BLaER1 (cell line): ENCODE results near the gene KLHDC3.
"Not testable (repeated sequence)": the region's sequence is repeated elsewhere in the genome, so short reads cannot be mapped to it uniquely, and the experiment has no call there.

ENCODE experiments used
- H3K27ac ChIP-seq: shearing (Covaris generic); formaldehyde crosslinking; 2 replicates; pipeline ENCODE4 v1.8.1; 2022
- H3K27me3 ChIP-seq: shearing (Covaris generic); formaldehyde crosslinking; 2 replicates; pipeline ENCODE4 v1.8.1; 2022
- H3K36me3 ChIP-seq: shearing (Covaris generic); formaldehyde crosslinking; 2 replicates; pipeline ENCODE4 v1.8.1; 2022
- H3K4me1 ChIP-seq: shearing (Covaris generic); formaldehyde crosslinking; 2 replicates; pipeline ENCODE4 v1.8.1; 2022
- H3K4me2 ChIP-seq: shearing (Covaris generic); formaldehyde crosslinking; 2 replicates; pipeline ENCODE4 v1.8.1; 2022
- H3K4me3 ChIP-seq: shearing (Covaris generic); formaldehyde crosslinking; 2 replicates; pipeline ENCODE4 v1.8.1; 2022
- H3K9ac ChIP-seq: shearing (Covaris generic); formaldehyde crosslinking; 2 replicates; pipeline ENCODE4 v1.8.1; 2022
- H3K9me3 ChIP-seq: shearing (Covaris generic); formaldehyde crosslinking; 2 replicates; pipeline ENCODE4 v1.8.1; 2022
- H4K20me1 ChIP-seq: shearing (Covaris generic); formaldehyde crosslinking; 2 replicates; pipeline ENCODE4 v1.8.1; 2022
- Cebpa-rat ChIP-seq: shearing (Covaris generic); IDR thresholded peaks from 2 replicates; pipeline ENCODE4 v1.8.1; 2022

The KLHDC3 gene

DNA sequence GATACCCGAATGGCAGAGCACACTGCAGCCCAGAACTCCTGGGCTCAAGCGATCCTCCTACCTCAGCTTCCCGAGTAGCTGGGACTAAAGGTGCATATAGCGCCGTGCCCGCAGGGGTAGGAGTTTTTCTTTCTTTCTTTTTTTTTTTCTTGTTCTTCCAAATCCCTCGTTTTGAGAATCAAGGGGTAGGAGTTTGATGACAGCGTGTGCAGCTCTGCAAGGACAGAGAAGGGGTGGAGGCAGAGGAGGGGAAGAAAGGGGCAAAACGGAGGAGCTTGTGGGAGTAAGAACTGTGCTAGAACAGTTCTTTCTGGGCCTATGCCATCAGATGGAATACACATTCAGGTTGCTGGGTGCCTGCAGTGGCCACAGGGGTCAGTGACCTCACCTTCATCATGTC, 22.7 kb downstream of the KLHDC3 start:
- Histone ChIP-seq H4K20me1 (0 out of 2 replicates have a peak, but pooled peaks cover 12% of the 10 kb centered on the region), H3K36me3 (peaks cover 98% of the 10 kb centered on the region), H3K4me2 (no peak overlapping the region), H3K9ac (no peak overlapping the region), H3K4me3 (no peak overlapping the region), H3K27me3 (no peaks in the 10 kb centered on the region), H3K9me3 (no peaks in the 10 kb centered on the region), H3K4me1 (no peaks in the 10 kb centered on the region), H3K27ac (no peak overlapping the region)
- no peak for TF ChIP-seq Cebpa-rat

DNA sequence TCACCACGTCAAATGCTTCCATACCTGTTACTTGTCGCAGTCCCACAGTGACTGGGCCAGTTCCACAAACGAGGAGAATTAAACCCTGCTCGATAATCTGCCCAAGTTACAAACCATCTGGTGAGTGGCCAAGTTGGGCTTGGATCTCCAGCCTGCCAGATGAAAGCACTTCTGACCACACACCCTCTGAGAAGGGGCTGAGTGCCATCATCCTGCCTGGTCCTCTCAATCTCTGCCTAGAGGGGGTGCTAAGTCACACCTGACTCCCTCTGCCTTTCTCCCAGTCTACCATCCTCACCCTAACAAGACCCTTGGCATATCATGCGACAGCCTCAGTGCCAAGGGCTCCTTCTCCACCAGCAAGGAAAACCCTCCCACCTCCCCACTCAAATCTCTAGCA, 23.1 kb downstream of the KLHDC3 start:
- Histone ChIP-seq H3K4me1 (no peaks in the 10 kb centered on the region), H3K27ac (no peak overlapping the region), H3K36me3 (peaks cover 95% of the 10 kb centered on the region), H3K9ac (no peak overlapping the region), H3K4me2 (no peak overlapping the region), H3K9me3 (no peaks in the 10 kb centered on the region), H4K20me1 (0 out of 2 replicates have a peak, but pooled peaks cover 12% of the 10 kb centered on the region), H3K4me3 (no peak overlapping the region), H3K27me3 (no peaks in the 10 kb centered on the region)
- no peak for TF ChIP-seq Cebpa-rat

DNA sequence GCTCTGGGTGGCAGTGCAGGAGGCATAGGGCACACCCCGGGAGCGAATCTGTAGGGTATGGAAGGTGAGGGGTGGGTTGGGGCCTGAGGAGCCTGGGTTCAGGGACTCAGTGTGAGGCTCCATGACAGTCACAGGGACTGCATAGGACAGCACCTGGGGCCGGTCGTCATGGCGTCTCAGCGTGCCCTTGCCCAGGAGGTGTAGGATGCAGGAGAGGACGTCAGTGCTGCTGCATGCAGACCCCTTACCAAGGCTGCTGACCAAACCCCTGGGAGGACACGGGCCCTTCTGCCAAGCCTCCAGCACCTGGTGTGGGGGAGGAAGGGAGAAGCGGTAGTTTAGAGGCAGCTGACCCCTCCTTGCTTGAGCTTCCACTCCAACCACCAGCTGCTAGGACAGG, 23.7 kb downstream of the KLHDC3 start:
- Histone ChIP-seq H3K4me3 (no peak overlapping the region), H3K9ac (no peak overlapping the region), H4K20me1 (0 out of 2 replicates have a peak, but pooled peaks cover 12% of the 10 kb centered on the region), H3K9me3 (no peaks in the 10 kb centered on the region), H3K27ac (no peak overlapping the region), H3K27me3 (no peaks in the 10 kb centered on the region), H3K36me3 (peaks cover 95% of the 10 kb centered on the region), H3K4me1 (no peaks in the 10 kb centered on the region), H3K4me2 (no peak overlapping the region)
- TF ChIP-seq Cebpa-rat, result no peak

DNA sequence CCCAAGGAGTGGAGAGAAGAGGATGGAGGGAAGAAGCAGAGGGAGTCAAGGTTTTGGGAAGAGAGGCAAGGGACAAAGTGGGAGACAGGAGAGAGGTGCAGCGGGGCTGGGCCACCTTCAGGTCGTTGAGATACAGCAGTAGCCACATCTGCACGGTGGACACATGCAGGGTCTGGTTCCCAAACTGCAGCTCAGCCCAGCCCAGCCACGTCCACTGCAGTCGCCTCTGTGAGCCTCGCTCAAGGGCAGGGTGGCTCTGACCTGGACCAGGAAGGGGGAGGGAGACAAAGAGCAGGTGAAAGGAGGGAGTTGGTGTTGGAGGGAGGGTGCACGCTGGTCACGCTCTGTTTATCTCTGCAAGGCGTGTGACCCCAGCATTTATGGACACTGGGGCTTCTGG, 24.7 kb downstream of the KLHDC3 start:
- no peaks in the 10 kb centered on the region for H3K9me3 ChIP-seq
- peaks cover 96% of the 10 kb centered on the region for H3K36me3 ChIP-seq
- H4K20me1 ChIP-seq, result 0 out of 2 replicates have a peak, but pooled peaks cover 12% of the 10 kb centered on the region
- TF ChIP-seq Cebpa-rat, result no peak
- H3K4me1 ChIP-seq, result no peaks in the 10 kb centered on the region
- H3K4me3 ChIP-seq, result no peak overlapping the region
- no peak overlapping the region for H3K27ac ChIP-seq
- H3K27me3 ChIP-seq, result no peaks in the 10 kb centered on the region
- no peak overlapping the region for H3K4me2 ChIP-seq
- H3K9ac ChIP-seq, result no peak overlapping the region

DNA sequence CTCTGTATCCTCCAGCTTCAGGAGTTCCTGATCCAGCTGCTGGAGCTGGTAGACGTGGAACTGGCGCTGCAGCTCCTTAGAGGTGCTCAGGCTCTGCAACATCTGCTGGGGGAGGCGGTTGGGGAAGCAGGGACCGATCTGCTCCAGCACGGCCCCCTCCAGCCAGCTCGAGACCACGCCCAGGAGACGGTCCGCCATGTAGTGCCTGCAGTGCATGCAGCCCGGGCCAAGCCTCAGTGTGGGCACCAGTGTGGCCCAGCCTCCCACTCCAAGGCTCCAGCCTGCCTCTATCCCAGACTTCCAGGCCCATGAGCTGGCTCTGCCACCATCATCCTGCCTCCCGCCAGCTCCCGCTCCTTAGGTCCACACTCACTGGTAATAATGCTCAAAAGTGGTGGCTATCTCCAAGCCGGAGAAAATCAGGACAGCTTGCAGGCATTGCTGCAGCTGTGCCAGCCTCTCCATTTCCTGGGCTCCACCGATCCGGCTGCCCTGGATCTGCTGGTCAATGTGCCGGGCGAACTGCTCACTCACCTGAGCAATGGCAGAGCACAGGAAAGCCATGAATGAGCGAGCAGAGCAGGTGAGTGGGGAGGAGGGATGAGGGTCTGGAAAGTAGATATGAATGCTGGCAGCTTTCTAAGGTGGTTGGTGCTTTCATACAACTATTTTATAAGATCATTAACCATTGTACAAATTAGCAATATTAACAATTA, 26.7 kb downstream of the KLHDC3 start:
- Histone ChIP-seq H3K27ac (no peak overlapping the region), H3K27me3 (no peaks in the 10 kb centered on the region), H3K4me3 (no peak overlapping the region), H3K4me1 (no peaks in the 10 kb centered on the region), H3K9me3 (no peaks in the 10 kb centered on the region), H4K20me1 (0 out of 2 replicates have a peak, but pooled peaks cover 6% of the 10 kb centered on the region), H3K9ac (no peak overlapping the region), H3K36me3 (peaks cover 93% of the 10 kb centered on the region), H3K4me2 (no peak overlapping the region)
- TF ChIP-seq Cebpa-rat, result no peak

DNA sequence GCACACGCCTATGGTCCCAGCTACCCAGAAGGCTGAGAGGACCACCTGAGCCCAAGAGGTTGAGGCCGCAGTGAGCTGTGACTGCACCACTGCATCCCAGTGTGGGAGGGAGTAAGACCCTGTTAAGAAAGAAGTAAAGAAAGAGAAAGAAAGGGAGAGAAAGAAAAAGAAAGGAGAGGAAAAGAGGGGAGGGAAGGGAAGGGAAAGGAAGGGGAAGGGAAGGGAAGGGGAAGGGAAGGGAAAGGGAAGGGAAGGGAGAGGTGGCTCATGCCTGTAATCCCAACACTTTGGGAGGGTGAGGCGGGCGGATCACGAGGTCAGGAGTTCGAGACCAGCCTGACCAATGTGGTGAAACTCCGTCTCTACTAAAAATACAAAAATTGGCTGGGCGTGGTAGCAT, 27.4 kb downstream of the KLHDC3 start:
- not testable (repeated sequence) for H3K9me3 ChIP-seq, H3K9ac ChIP-seq, H4K20me1 ChIP-seq, H3K4me3 ChIP-seq, H3K4me1 ChIP-seq, H3K4me2 ChIP-seq, H3K27ac ChIP-seq, H3K27me3 ChIP-seq
- H3K36me3 ChIP-seq, result peaks cover 93% of the 10 kb centered on the region

DNA sequence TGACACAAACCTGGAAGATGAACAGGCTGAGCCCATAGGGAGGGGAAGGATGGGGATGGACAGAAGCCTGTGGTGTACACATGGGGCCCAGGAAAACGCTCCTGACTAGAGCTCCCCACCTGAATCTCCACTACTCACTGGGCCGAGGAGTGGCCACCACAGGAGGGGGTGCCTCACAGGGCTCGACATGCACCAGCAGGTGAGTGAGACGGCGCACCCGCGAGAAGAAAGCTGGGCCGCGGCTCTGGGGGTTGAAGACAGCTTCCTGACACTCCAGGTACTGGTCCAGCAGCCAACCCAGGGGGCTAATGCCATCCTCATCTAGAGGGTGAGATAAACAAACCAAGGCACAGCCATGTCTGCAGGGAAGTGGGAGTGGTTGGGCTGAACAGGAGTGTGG, 29.3 kb downstream of the KLHDC3 start:
- H3K27ac ChIP-seq, result no peak overlapping the region
- no peak overlapping the region for H3K9ac ChIP-seq
- TF ChIP-seq Cebpa-rat, result no peak
- no peak overlapping the region for H3K4me2 ChIP-seq
- no peak overlapping the region for H3K4me3 ChIP-seq
- no peaks in the 10 kb centered on the region for H3K27me3 ChIP-seq
- H3K4me1 ChIP-seq, result no peaks in the 10 kb centered on the region
- peaks cover 92% of the 10 kb centered on the region for H3K36me3 ChIP-seq
- H4K20me1 ChIP-seq, result no peaks in the 10 kb centered on the region
- H3K9me3 ChIP-seq, result no peaks in the 10 kb centered on the region

DNA sequence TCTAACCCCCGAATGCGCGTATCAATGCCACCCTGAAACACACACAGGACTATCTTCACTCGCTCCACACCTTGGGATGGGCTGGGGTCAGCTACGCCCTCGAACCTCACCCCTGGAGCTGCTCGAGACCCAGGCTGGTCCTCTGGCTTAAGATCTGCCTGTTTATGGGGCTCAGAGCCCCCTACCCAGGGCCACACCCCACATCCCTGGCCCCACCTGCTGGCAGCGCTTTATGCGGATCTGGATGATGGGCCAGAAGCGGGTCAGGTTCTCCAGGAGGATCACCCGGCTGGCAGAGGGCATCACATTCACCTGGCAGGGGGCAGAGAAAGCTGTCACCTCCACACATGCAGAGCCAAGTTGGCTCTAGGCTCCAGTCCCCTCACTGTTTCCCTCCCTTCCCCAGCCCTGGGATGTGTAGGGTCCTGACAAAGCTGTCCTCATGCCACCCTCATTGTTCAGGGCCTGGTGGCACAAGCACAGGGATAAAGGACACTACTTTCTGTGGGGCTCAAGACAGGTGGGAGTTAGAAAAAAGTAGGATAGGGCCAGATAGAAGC, 31.4 kb downstream of the KLHDC3 start:
- Histone ChIP-seq H3K27me3 (no peaks in the 10 kb centered on the region), H3K4me3 (no peak overlapping the region), H3K4me2 (no peak overlapping the region), H3K4me1 (no peaks in the 10 kb centered on the region), H3K9ac (no peak overlapping the region), H4K20me1 (no peaks in the 10 kb centered on the region), H3K27ac (no peak overlapping the region), H3K9me3 (no peaks in the 10 kb centered on the region), H3K36me3 (peaks cover 87% of the 10 kb centered on the region)
- no peak for TF ChIP-seq Cebpa-rat

DNA sequence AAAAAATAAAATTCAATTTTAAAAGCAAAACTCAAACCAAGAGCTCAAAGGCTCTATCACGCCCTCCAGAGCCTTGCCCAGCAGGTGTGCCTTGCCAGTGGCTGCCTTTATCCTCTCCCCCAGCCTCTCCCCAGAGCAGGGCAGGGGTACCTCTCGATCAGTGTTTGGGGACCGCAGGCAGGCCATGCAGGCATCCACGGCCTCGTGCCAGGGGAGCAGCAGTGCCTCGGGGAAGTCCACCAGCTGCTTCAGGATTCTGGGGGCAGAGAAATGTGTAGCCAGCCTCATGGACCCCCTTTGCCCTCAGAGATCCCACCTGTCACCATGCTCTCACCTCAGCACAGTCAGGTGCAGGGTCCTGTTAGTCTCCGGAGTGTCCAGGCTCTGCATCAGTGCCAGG, 33.9 kb downstream of the KLHDC3 start:
- H3K27me3 ChIP-seq, result no peaks in the 10 kb centered on the region
- no peak overlapping the region for H3K4me3 ChIP-seq
- TF ChIP-seq Cebpa-rat, result no peak
- no peak overlapping the region for H3K27ac ChIP-seq
- no peak overlapping the region for H3K4me2 ChIP-seq
- peaks cover 75% of the 10 kb centered on the region for H3K36me3 ChIP-seq
- H3K9ac ChIP-seq, result peak overlapping the region; percentile 34; the same call in 1 of the 2 replicates
- H4K20me1 ChIP-seq, result no peaks in the 10 kb centered on the region
- H3K9me3 ChIP-seq, result no peaks in the 10 kb centered on the region
- H3K4me1 ChIP-seq, result peaks cover 12% of the 10 kb centered on the region

DNA sequence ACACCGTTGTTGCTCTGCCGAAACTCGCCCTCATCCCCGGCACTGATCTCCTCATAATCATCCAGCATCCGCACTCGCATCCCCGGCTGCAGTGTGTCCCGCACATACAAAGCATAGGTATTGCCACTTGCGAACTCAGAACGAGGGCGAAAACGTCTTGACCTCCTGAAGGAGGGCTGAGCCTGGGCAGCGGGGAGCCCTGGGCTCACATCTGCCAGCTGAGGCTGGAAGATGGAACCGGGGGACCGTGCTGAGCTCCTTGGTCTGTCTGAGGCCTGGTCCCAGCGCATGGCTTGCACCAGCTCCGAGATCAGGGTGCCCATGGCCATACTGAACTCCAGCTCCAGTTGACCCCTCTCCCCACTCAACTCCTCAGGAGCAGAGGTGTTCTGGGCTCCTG, 36.9 kb downstream of the KLHDC3 start:
- Histone ChIP-seq H3K4me3 (no peak overlapping the region), H4K20me1 (no peaks in the 10 kb centered on the region), H3K4me1 (peaks cover 24% of the 10 kb centered on the region), H3K27ac (no peak overlapping the region), H3K27me3 (no peaks in the 10 kb centered on the region), H3K4me2 (no peak overlapping the region), H3K9ac (no peak overlapping the region), H3K36me3 (peaks cover 63% of the 10 kb centered on the region), H3K9me3 (no peaks in the 10 kb centered on the region)
- TF ChIP-seq Cebpa-rat, result no peak
